CD4-positive, alpha-beta T cell treated with Interleukin-2 at 100 ng/mL for 4 hours (primary cell): ENCODE measurements around the gene ASB13.
"Not testable (repeated sequence)": the region's sequence is repeated elsewhere in the genome, so short reads cannot be mapped to it uniquely, and the experiment has no call there.

ENCODE experiments used
- DNase-seq: peaks from one replicate; pipeline ENCODE4 v3.0.0-alpha.2; 2020; ENCODE audit warnings: low spot score

The ASB13 gene

GRCh38 chr10:5604961-5605360 lies 61.4 kb downstream of the ASB13 start:
- DNase-seq = no peak

DNA sequence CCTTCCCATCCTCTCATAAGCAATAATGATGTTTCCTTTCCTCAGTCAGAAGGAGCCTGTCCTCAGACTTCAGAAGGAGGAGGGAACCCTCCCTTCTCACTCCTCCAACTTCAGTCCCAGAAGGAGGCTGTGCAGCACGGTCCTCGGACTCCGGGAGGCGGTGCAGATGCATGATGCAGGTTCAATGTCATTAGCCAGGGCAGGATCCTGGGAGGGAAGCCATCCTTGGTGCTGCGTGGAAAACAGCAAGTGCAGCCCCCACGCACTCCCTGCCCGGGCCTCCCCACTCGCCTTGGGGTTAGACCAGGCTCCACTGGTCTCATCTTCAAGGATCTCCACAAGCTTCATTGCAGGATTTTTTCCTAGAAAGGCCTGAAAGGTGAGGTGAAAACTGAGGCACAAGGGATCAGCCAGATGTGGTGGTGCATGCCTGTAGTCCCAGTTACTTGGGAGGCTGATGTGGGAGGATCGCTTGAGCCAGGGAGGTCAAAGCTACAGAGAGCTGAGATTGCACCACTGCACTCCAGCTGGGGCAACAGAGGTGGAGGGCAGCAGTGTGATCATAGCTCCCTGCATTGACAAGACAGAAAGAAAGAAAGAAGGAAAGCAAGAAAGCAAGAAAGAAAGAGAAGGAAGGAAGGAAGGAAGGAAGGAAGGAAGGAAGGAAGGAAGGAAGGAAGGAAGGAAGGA lies 62.0 kb downstream of the ASB13 start:
- DNase-seq = no peak

GRCh38 chr10:5603848-5604170 lies 62.6 kb downstream of the ASB13 start:
- DNase-seq = no peak

- no peak for DNase-seq
Observed at GRCh38 chr10:5603091-5603847, 63.1 kb downstream of the ASB13 start.

GRCh38 chr10:5601826-5602495 lies 64.4 kb downstream of the ASB13 start:
- no peak for DNase-seq

- no peak for DNase-seq
Observed at GRCh38 chr10:5600908-5601307, 65.5 kb downstream of the ASB13 start.

DNA sequence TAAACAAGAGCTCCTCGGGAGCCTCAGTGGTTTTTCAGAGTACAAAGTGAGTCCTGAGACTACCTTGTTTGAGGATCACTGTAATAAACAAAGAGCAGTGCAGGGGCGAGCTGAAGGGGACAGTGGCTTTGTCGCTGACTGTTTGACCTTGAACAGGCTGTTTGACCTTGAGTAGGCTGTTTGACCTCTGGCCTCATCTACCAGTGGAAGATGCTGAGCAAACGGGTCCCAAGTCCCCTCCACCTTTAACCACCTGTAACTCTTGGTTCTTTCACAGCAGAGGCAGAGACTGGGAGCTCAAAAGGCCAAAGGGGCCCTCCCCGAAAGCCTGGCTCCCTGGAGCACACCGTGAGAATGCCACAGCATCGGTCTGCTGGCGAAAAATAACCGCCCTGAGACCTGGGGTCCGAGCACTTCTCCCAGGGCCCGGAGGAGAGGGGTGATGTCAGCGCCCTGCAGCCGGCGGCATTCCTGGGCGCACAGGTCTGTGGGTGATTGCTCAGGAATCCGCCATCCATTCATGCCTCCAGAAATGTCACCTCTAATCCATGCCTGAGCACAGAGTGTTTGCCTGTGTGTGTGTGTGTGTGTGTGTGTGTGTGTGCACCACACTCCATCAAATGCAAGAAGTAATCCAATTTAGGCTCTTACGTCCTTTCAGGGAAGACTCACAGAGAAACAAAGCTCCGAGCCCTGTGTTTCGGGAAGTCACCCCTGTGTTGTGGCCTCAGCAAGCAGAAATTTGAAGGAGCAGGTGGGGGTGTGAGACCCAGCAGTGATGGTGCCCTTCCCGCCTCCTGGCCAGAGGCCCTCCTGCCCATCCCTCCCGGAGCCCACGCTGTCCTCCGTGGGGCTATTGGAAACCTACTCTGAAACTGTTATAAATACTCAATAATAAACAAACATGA lies 66.5 kb downstream of the ASB13 start:
- DNase-seq = no peak

- DNase-seq = no peak
Observed at GRCh38 chr10:5598085-5598690, 68.2 kb downstream of the ASB13 start.

DNA sequence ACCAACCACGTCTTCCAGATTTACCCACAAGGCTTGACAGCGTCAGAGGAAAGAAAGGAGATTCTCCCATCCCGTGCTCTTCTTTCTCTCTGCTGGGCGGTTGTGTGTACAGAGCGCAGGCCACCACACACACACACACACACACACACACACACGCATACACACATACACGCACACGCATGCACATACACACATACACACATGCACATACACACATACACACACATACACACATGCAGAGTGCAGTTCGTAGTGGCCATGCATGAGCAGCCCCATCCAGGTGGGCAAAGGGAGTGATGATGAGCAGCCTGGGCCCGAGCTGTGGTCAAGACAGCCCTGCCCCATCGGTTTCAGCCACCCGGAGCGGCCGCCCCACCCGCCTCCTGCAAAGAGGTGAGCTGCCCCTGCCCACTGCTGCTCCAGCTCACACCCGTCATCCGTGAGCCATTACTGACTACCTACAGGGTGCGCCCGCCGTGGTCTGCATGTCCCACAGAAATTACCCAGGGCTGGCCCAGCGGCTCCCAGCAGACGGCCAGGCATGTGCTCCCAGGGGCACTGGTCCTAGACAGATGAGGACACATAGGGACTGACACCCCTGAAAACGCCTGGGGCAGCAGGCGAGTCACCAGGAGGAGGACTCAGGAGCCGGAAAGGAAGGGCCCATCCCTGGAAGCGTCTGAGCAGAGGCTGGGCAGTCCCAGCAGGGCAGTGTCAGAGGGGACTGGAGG lies 69.6 kb downstream of the ASB13 start:
- no peak for DNase-seq

DNA sequence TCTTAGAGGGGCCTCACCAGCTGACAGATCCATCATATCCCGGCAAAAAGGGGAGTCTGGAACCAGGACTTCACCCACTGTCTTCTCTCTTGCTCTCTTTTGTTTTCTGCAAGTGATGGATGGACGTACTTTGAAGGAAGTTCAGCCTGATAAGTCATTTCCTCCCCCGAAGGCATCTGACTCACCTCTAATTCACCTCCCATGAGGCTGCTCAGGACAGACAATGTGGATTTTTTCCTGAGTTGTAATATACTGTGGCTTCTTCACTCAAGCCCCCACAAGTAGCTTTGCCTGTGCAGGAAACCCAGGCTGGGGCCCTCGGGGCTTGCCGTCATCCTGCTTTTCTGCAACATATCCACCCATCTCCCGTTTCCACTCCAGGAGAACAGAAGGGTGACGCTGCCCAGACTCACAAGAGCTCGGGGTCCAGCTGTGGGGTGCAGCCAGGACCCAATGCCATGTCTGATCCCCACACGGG lies 70.4 kb downstream of the ASB13 start:
- no peak for DNase-seq

DNA sequence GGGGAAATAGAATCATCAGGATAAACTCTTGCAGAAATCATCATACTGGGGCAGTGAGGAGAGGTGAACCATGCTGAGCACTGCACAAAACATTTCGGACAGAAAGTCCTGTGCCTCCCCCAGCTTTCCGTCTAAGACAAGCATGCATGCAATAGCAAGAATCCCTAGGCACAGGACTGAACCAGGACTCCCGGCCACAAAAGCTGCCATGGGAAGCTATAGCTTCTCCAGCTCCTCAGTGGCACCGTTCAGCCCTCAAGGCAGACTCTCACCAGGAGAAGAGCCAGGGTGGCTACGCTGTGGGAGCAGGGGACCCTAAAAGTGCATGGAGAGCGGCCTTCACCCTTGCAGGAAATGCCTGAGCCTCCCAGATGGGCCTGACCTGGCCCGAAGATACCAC lies 70.8 kb downstream of the ASB13 start:
- DNase-seq = no peak

GRCh38 chr10:5595095-5595494 lies 71.3 kb downstream of the ASB13 start:
- DNase-seq = no peak

GRCh38 chr10:5594271-5595049 lies 71.9 kb downstream of the ASB13 start:
- DNase-seq = no peak

DNA sequence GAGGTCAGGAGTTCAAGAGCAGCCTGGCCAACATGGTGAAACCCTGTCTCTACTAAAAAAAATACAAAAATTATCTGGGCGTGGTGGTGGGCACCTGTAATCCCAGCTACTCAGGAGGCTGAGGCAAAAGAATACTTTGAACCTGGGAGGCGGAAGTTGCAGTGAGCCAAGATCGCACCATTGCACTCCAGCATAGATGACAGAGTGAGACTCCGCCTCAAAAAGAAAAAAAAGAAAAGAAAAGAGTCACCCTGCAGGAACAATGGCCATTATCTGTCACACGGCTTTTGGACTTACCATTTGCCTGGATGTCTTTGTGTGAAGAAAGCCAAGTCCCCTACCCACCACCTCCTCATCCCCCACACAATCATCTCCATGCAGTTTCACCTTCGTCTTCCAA lies 73.0 kb downstream of the ASB13 start:
- not testable (repeated sequence) for DNase-seq

GRCh38 chr10:5592070-5592469 lies 74.3 kb downstream of the ASB13 start:
- DNase-seq = no peak

DNA sequence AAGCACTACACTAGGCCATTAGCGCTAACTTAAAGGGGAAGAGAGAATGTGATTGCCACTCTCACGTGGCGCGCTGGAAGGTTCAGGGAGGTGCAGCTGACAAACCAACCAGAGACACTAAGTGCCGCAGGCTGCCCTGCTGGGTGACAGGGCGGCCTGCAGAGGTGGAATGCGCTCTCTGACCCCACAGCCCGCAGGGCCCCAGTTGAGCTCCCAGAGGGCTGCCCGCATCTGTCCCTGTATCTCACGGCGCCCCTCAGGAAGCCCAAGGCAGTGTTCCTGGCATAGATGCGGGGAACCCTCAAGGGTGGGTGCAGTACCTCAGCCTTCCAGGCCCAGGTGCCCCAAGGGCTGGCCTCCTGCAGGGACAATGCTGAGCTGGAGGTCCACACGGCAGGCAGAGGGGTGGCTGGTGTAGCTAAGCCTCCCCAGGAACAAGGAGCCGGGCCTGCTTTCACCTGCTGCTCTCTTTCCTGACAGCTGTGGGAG lies 75.0 kb downstream of the ASB13 start:
- no peak for DNase-seq

GRCh38 chr10:5590816-5591215 lies 75.6 kb downstream of the ASB13 start:
- DNase-seq = no peak

DNA sequence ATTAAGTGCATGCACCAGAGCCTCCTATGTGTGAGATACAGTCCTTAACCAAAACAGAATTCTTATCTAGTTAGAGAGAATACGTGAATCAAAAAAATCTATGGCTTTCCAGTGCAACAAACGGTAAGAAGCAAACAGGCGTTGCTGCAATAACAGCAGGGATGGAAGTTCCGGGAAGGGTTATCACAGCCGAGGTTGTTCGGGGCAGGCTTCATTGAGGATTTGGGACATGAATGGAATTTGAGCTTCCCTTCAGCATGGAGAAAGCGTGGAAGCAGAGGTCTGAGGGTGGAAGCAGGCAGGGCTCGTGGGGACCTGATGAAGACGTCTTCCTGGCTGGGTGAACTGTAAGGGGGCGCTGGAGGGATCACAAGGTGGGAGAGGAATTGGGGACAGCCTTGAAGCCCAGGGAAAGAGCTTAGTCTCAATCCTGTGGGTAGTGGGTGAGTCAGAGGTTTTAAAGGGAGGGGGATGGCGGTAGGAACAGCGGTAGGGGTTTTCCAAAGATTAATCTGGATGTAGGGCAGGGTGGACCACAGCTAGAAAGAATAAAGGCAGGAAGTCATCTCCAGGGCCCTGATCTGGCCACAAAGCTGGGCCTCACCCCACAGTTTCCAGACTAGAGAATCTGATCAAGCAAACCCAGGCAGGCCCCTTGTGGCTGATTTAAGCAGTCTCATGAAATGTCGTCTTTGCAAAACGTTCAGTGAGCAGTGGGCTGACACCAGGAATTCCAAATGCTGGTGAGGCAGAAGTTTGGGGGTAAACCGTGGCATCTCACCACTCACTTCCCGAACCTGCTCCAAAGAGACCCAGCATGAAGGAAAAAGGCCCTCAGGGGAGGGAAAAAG lies 76.5 kb downstream of the ASB13 start:
- no peak for DNase-seq

GRCh38 chr10:5589011-5589660 lies 77.3 kb downstream of the ASB13 start:
- no peak for DNase-seq
